OCI-LY7 (cell line): Measurements from ENCODE around the gene ZMAT3. TPM values are rescaled to one million over a fixed set of nuclear protein-coding genes. Genes with fewer than 3 reads are reported as not detected.

Experiments used
- BruUV-seq: library from RNA; stranded (reverse); fragments of 400-500 nt; replicated peaks from 2 replicates; lab custom pipeline; 2021; lab: Mats Ljungman, UMichigan
- CTCF ChIA-PET: fragments of 300-600 bp; sonication (Branson Sonifier 250); formaldehyde crosslinking; loops from one replicate; lab custom pipeline; 2022; ENCODE audit warnings: antibody characterized with exemption; ENCODE audit not compliant: unreplicated experiment; lab: Charles Lee
- POLR2A ChIA-PET: fragments of 300-600 bp; sonication (Branson Sonifier 250); formaldehyde crosslinking; loops from one replicate; lab custom pipeline; 2022; ENCODE audit warnings: antibody characterized with exemption; lab: Charles Lee
- DNase-seq: peaks from one replicate; pipeline ENCODE4 v3.0.0-alpha.2; 2015; ENCODE audit warnings: low spot score
- H2AFZ ChIP-seq: fragments of 200-600 bp; sonication (generic), shearing (Covaris generic); 2 replicates; pipeline ENCODE4 v1.6.1; 2014; ENCODE audit warnings: mild to moderate bottlenecking, antibody characterized with exemption, low read length, moderate library complexity
- H3K27ac ChIP-seq: fragments of 200-600 bp; sonication (generic); 2 replicates; pipeline ENCODE4 v1.5.1; 2014; ENCODE audit warnings: mixed run types, low read depth, mild to moderate bottlenecking, moderate library complexity, low read length, inconsistent platforms; ENCODE audit not compliant: poor library complexity, severe bottlenecking
- H3K36me3 ChIP-seq: fragments of 200-600 bp; sonication (generic); 2 replicates; pipeline ENCODE4 v1.6.1; 2014; ENCODE audit warnings: mild to moderate bottlenecking, antibody characterized with exemption, low read length, moderate library complexity, mixed read lengths; ENCODE audit not compliant: insufficient read depth
- H3K4me1 ChIP-seq: fragments of 200-600 bp; sonication (generic); 2 replicates; pipeline ENCODE4 v1.5.1; 2014; ENCODE audit warnings: mild to moderate bottlenecking, low read length; ENCODE audit not compliant: insufficient read depth, poor library complexity, severe bottlenecking
- H3K4me2 ChIP-seq: fragments of 200-600 bp; sonication (generic); 2 replicates; pipeline ENCODE4 v1.6.1; 2014; ENCODE audit warnings: mild to moderate bottlenecking, low read length
- H3K4me3 ChIP-seq: fragments of 200-600 bp; sonication (generic); 2 replicates; pipeline ENCODE4 v1.5.1; 2014; ENCODE audit warnings: mild to moderate bottlenecking, low read depth, low read length; ENCODE audit not compliant: poor library complexity, severe bottlenecking
- H3K79me2 ChIP-seq: fragments of 200-600 bp; sonication (generic); 2 replicates; pipeline ENCODE4 v1.6.1; 2016; ENCODE audit warnings: low read depth, mild to moderate bottlenecking, low read length, moderate library complexity, mixed read lengths; ENCODE audit not compliant: insufficient read depth
- H3K9me2 ChIP-seq: fragments of 200-600 bp; sonication (generic); 2 replicates; pipeline ENCODE4 v1.6.1; 2016; ENCODE audit warnings: mild to moderate bottlenecking, low read length, mixed read lengths; ENCODE audit not compliant: insufficient read depth
- H3K9me3 ChIP-seq: fragments of 200-600 bp; sonication (generic); 2 replicates; pipeline ENCODE4 v1.6.1; 2014; ENCODE audit warnings: mild to moderate bottlenecking, mixed run types, low read length, mixed read lengths
- H4K20me1 ChIP-seq: fragments of 200-600 bp; sonication (generic); 2 replicates; pipeline ENCODE4 v1.6.1; 2014; ENCODE audit warnings: mild to moderate bottlenecking, antibody characterized with exemption, low read length, moderate library complexity, mixed read lengths; ENCODE audit not compliant: insufficient read depth
- EZH2phosphoT487 ChIP-seq: fragments of 200-600 bp; sonication (generic); IDR thresholded peaks from 2 replicates; pipeline ENCODE4 v1.6.1; 2018; ENCODE audit warnings: low read depth, borderline replicate concordance, mild to moderate bottlenecking, mixed run types, antibody characterized with exemption, low read length, moderate library complexity, mixed read lengths
- intact Hi-C: fragments of 100-400 bp; cut with micrococcal nuclease; formaldehyde crosslinking; loops from one replicate; pipeline ENCODE4 v1.10.0; 2022; ENCODE audit not compliant: unreplicated experiment
- total RNA-seq, 2 experiments: library from RNA; depleted of rRNA in 1 of 2; stranded (reverse); fragments of >200 nt in 1 of 2; shearing (Covaris generic) in 1 of 2; gene quantifications; 2 replicates each; pipeline ENCODE4 v1.2.3, GENCODE V29; 2014 to 2022
- TF ChIP-seq, protein P1 (sequence below): fragments of 200-600 bp; sonication (generic); conservative IDR thresholded peaks from 2 replicates; pipeline ENCODE4 v1.5.1; 2014; ENCODE audit warnings: mild to moderate bottlenecking, antibody characterized with exemption, low read length, moderate library complexity, mixed read lengths

The ZMAT3 gene
- total RNA-seq, 2 experiments from 2014 or later = 3.7 to 11.3 TPM

DNA sequence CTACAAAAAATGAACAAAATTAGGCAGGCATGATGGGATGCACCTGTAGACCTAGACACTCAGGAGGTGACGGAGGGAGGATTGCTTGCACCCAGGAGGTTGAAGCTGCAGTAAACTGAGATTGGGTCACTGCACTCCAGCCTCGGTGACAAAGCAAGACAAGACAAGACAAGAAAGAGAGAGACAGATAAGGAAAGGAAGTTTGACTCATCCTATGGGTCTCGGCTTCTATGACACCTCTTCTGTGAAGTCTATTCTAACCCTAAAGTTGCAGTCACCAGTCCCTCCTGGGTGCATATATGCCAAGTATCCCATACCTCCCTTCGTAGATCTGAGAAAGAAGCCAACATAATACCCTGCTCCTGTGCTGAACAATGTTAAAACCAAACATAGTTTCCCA, 7.9 kb upstream of the ZMAT3 start:
- no peak for TF ChIP-seq EZH2phosphoT487
- TF ChIP-seq, protein P1, sequence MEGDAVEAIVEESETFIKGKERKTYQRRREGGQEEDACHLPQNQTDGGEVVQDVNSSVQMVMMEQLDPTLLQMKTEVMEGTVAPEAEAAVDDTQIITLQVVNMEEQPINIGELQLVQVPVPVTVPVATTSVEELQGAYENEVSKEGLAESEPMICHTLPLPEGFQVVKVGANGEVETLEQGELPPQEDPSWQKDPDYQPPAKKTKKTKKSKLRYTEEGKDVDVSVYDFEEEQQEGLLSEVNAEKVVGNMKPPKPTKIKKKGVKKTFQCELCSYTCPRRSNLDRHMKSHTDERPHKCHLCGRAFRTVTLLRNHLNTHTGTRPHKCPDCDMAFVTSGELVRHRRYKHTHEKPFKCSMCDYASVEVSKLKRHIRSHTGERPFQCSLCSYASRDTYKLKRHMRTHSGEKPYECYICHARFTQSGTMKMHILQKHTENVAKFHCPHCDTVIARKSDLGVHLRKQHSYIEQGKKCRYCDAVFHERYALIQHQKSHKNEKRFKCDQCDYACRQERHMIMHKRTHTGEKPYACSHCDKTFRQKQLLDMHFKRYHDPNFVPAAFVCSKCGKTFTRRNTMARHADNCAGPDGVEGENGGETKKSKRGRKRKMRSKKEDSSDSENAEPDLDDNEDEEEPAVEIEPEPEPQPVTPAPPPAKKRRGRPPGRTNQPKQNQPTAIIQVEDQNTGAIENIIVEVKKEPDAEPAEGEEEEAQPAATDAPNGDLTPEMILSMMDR = no peak
- Histone ChIP-seq H2AFZ (no peak overlapping the region), H4K20me1 (no peaks in the 10 kb centered on the region), H3K4me2 (no peak overlapping the region), H3K9me2 (no peaks in the 10 kb centered on the region), H3K79me2 (no peaks in the 10 kb centered on the region), H3K27ac (no peak overlapping the region), H3K4me3 (no peak overlapping the region), H3K36me3 (no peaks in the 10 kb centered on the region), H3K9me3 (no peaks in the 10 kb centered on the region), H3K4me1 (peaks cover 14% of the 10 kb centered on the region)
- no TSS peak for BruUV-seq
- DNase-seq = no peak
- ChIA-PET POLR2A (no interaction called here), CTCF (no interaction called here)
- intact Hi-C loops = no loop called here

DNA sequence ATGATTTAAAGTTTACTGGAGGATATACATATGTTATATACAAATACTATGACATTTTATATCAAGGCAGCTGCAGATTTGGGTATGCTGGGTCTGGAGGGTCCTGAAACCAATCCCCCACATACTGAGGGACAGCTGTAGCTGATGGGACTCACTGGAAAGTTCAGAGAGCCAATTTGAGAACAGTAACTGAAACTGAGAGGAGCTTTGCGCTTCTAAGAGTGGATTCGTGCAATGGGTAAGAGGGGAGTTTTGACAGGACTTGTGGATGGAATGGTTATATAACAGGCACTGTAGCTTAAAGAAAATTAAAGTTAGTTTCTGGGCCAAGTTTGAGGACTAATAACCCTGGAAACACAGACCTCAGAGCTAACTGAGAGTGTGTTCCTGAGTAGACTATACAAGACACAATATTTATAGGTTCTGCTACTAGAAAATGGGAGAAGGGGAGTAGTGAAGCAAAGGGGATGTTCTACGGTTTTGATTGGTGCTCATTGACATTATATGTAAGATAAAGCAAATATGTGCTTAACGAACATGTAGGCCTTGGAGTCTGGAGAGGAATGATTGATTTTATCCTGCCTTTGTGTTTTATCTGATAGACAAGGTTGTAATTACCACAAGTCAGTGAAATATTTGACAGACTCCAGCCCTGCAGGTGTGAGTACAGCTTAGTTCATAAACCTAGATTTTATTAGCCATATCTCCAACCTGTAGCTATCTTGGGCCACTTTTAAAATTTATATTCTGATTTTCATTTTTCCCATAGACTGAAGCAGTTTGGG, 4.8 kb upstream of the ZMAT3 start:
- intact Hi-C loops = no loop called here
- no peak overlapping the region for H3K4me3 ChIP-seq
- ChIA-PET POLR2A (interaction anchor here (0.5 to 1.0 kb wide), 6 partner anchors 10 to 973 kb away, joined by 3 to 4 read pairs (median 3); partner anchors contain the start of gene ACTL6A), CTCF (interaction anchor here (0.9 kb wide), 1 partner anchor 9 kb away, joined by 4 read pairs; no protein-coding TSS in a partner anchor)
- no peak overlapping the region for H3K4me2 ChIP-seq
- no peak for DNase-seq
- no peaks in the 10 kb centered on the region for H3K79me2 ChIP-seq
- TF ChIP-seq EZH2phosphoT487 = no peak
- TF ChIP-seq, protein P1 = no peak
- H3K9me2 ChIP-seq = no peaks in the 10 kb centered on the region
- no peak overlapping the region for H3K27ac ChIP-seq
- no peaks in the 10 kb centered on the region for H4K20me1 ChIP-seq
- no peaks in the 10 kb centered on the region for H3K9me3 ChIP-seq
- no TSS peak for BruUV-seq
- 0 out of 2 replicates have a peak overlapping the region, but pooled peaks have one; percentile 3 for H2AFZ ChIP-seq
- H3K4me1 ChIP-seq = peaks cover 24% of the 10 kb centered on the region
- H3K36me3 ChIP-seq = no peaks in the 10 kb centered on the region

DNA sequence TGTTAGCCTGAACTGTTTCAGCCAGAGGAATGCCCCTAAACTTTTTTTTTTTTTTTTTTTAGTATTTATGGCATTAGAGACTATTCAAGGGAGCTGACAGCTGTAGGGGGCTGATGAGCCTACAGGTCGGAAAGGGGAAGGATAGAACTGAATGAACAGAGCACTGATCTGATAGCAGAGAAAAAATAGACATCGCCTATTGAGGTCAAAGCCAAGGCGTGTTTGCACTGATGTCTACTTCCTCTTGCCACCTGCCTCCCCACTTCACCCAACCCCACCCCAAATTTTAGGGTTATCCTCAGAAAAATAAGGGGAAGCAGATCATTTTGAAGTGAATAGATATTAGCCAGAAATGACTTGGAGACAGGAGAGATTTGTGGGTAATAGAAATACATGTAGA, 3.0 kb upstream of the ZMAT3 start:
- Histone ChIP-seq H3K79me2 (peaks cover 16% of the 10 kb centered on the region; the same call in 1 of the 2 replicates), H3K4me3 (no peak overlapping the region), H3K36me3 (no peaks in the 10 kb centered on the region), H4K20me1 (no peaks in the 10 kb centered on the region), H3K27ac (no peak overlapping the region), H3K4me2 (peak overlapping the region; percentile 19), H3K9me3 (no peaks in the 10 kb centered on the region), H2AFZ (peak overlapping the region; percentile 56; the same call in 1 of the 2 replicates), H3K4me1 (peaks cover 35% of the 10 kb centered on the region), H3K9me2 (no peaks in the 10 kb centered on the region)
- TF ChIP-seq EZH2phosphoT487 = no peak
- TF ChIP-seq, protein P1 = no peak
- no TSS peak for BruUV-seq
- ChIA-PET CTCF (interaction anchor here (0.6 kb wide), 2 partner anchors 54 to 312 kb away, joined by 3 to 7 read pairs; no protein-coding TSS in a partner anchor), POLR2A (interaction anchor here (0.6 to 2.0 kb wide), 9 partner anchors 8 to 1449 kb away, joined by 3 to 17 read pairs (median 5); no protein-coding TSS in a partner anchor)
- peak; percentile 27 for DNase-seq
- intact Hi-C loops = loop anchor here (5.0 kb wide), 2 partner anchors 107 to 488 kb away; partner anchors contain the start of gene ACTL6A
